HCEC 1CT (cell line): ENCODE measurements around the gene TMPO.
"Not testable (repeated sequence)": the region's sequence is repeated elsewhere in the genome, so short reads cannot be mapped to it uniquely, and the experiment has no call there.

ENCODE experiments used
- DNase-seq: peaks from one replicate; pipeline ENCODE4 v3.0.0-alpha.2; 2017

Gene TMPO

GRCh38 chr12:98513379-98514322 lies 1.7 kb upstream of the TMPO start:
- no peak for DNase-seq

- DNase-seq, result no peak
Observed at GRCh38 chr12:98514982-98515286, 456 bp upstream of the TMPO start.

GRCh38 chr12:98516111-98516873 lies 902 bp downstream of the TMPO start:
- peak; percentile 86 for DNase-seq

- no peak for DNase-seq
Observed at GRCh38 chr12:98519257-98519907, 4.0 kb downstream of the TMPO start.

GRCh38 chr12:98530068-98530467 lies 14.7 kb downstream of the TMPO start:
- DNase-seq, result no peak

- peak; percentile 50 for DNase-seq
Observed at GRCh38 chr12:98532687-98533304, 17.4 kb downstream of the TMPO start.

- DNase-seq, result no peak
Observed at GRCh38 chr12:98533723-98534251, 18.4 kb downstream of the TMPO start.

GRCh38 chr12:98538031-98538430 lies 22.6 kb downstream of the TMPO start:
- DNase-seq, result no peak

GRCh38 chr12:98543701-98544100 lies 28.3 kb downstream of the TMPO start:
- DNase-seq, result no peak

GRCh38 chr12:98544751-98545150 lies 29.4 kb downstream of the TMPO start:
- DNase-seq, result no peak

GRCh38 chr12:98549371-98550110 lies 34.2 kb downstream of the TMPO start:
- no peak for DNase-seq

- DNase-seq, result no peak
Observed at GRCh38 chr12:98551787-98552186, 36.4 kb downstream of the TMPO start.

GRCh38 chr12:98558097-98558496 lies 42.7 kb downstream of the TMPO start:
- not testable (repeated sequence) for DNase-seq

GRCh38 chr12:98559666-98560065 lies 44.3 kb downstream of the TMPO start:
- DNase-seq, result no peak

GRCh38 chr12:98561846-98562245 lies 46.5 kb downstream of the TMPO start:
- no peak for DNase-seq

- DNase-seq, result peak; percentile 9
Observed at GRCh38 chr12:98572010-98572409, 56.6 kb downstream of the TMPO start.

- no peak for DNase-seq
Observed at GRCh38 chr12:98574110-98574509, 58.7 kb downstream of the TMPO start.

- no peak for DNase-seq
Observed at GRCh38 chr12:98575013-98575412, 59.6 kb downstream of the TMPO start.

GRCh38 chr12:98576795-98577194 lies 61.4 kb downstream of the TMPO start:
- DNase-seq, result not testable (repeated sequence)

- DNase-seq, result no peak
Observed at GRCh38 chr12:98578392-98578791, 63.0 kb downstream of the TMPO start.

- no peak for DNase-seq
Observed at GRCh38 chr12:98578821-98579220, 63.4 kb downstream of the TMPO start.

- DNase-seq, result no peak
Observed at GRCh38 chr12:98579347-98579746, 64.0 kb downstream of the TMPO start.
